CD4-positive, CD25-positive, alpha-beta regulatory T cell (primary cell): ENCODE measurements around the gene GBF1. TPM values are rescaled to one million over a fixed set of nuclear protein-coding genes. Genes with fewer than 3 reads are reported as not detected.
A peak's percentile ranks its signal among the peaks of the same experiment; 100 is the strongest.

Experiments used
- ATAC-seq, 2 donors: fragments of 150-1000 bp; cut with Tn5 transposase; one replicate each; pipeline ENCODE4 v1.10.0; 2021; ENCODE audit warnings: low read depth in 2 of 2, moderate number of reproducible peaks in 2 of 2, moderate library complexity in 1 of 2
- DNase-seq, 3 donors: peaks; one replicate each; pipeline versions ENCODE4 v3.0.0 to v3.0.0-alpha.2; 2012 to 2022; ENCODE audit warnings: mixed read lengths in 1 of 3
- H3K27ac ChIP-seq: one replicate; pipeline ENCODE4 v1.7.0; 2013; ENCODE audit warnings: mild to moderate bottlenecking, low read length; ENCODE audit not compliant: insufficient read depth, poor library complexity, severe bottlenecking
- H3K27me3 ChIP-seq: one replicate; pipeline ENCODE4 v1.7.0; 2013; ENCODE audit warnings: low read length; ENCODE audit not compliant: control insufficient read depth, insufficient read depth
- H3K36me3 ChIP-seq: one replicate; pipeline ENCODE4 v1.7.0; 2013; ENCODE audit warnings: mild to moderate bottlenecking, low read length, moderate library complexity; ENCODE audit not compliant: control insufficient read depth, insufficient read depth
- H3K4me1 ChIP-seq: 2 replicates; pipeline ENCODE4 v1.7.0; 2013; ENCODE audit warnings: mild to moderate bottlenecking, low read length; ENCODE audit not compliant: insufficient read depth, control insufficient read depth, poor library complexity, severe bottlenecking
- H3K4me3 ChIP-seq: one replicate; pipeline ENCODE4 v1.7.0; 2013; ENCODE audit warnings: low read depth, mild to moderate bottlenecking, low read length, moderate library complexity
- H3K9me3 ChIP-seq, 2 experiments: 1 replicate in 1 of 2; 2 replicates in 1 of 2; pipeline ENCODE4 v1.7.0; 2013; ENCODE audit warnings: low read length in 2 of 2, mild to moderate bottlenecking in 1 of 2, moderate library complexity in 1 of 2; ENCODE audit not compliant: control insufficient read depth in 2 of 2
- H3K27ac Mint-ChIP-seq, 3 donors: one replicate each; pipeline ENCODE4 v1.8.0; 2020 to 2022; ENCODE audit warnings: mild to moderate bottlenecking in 3 of 3, mixed read lengths in 3 of 3, moderate library complexity in 2 of 3
- H3K27me3 Mint-ChIP-seq: one replicate; pipeline ENCODE4 v1.8.0; 2022; ENCODE audit warnings: mild to moderate bottlenecking, mixed read lengths
- H3K36me3 Mint-ChIP-seq: one replicate; pipeline ENCODE4 v1.8.0; 2020; ENCODE audit warnings: mixed read lengths
- H3K4me1 Mint-ChIP-seq, 4 donors: one replicate each; pipeline ENCODE4 v1.8.0; 2020 to 2022; ENCODE audit warnings: mixed read lengths in 4 of 4, mild to moderate bottlenecking in 1 of 4
- H3K4me3 Mint-ChIP-seq, 4 donors: one replicate each; pipeline ENCODE4 v1.8.0; 2020 to 2022; ENCODE audit warnings: mild to moderate bottlenecking in 4 of 4, mixed read lengths in 4 of 4, moderate library complexity in 3 of 4
- H3K9me3 Mint-ChIP-seq, 7 donors: one replicate each; pipeline ENCODE4 v1.8.0; 2020 to 2022; ENCODE audit warnings: mixed read lengths in 7 of 7, mild to moderate bottlenecking in 3 of 7, moderate library complexity in 2 of 7
- polyA plus RNA-seq, 4 donors: library from polyadenylated mRNA; unstranded; fragments of 300-500 nt; fragmentation: Illumina TruSeq; gene quantifications; one replicate each; pipeline ENCODE4 v1.2.3, GENCODE V29; 2021
- total RNA-seq: library from RNA; stranded (reverse); gene quantifications from one replicate; pipeline ENCODE4 v1.2.3, GENCODE V29; 2022

GBF1 gene
- total and polyA plus RNA-seq, 5 donors from 2014 or later = 8.8 to 45.6 (median 10.0) TPM

DNA sequence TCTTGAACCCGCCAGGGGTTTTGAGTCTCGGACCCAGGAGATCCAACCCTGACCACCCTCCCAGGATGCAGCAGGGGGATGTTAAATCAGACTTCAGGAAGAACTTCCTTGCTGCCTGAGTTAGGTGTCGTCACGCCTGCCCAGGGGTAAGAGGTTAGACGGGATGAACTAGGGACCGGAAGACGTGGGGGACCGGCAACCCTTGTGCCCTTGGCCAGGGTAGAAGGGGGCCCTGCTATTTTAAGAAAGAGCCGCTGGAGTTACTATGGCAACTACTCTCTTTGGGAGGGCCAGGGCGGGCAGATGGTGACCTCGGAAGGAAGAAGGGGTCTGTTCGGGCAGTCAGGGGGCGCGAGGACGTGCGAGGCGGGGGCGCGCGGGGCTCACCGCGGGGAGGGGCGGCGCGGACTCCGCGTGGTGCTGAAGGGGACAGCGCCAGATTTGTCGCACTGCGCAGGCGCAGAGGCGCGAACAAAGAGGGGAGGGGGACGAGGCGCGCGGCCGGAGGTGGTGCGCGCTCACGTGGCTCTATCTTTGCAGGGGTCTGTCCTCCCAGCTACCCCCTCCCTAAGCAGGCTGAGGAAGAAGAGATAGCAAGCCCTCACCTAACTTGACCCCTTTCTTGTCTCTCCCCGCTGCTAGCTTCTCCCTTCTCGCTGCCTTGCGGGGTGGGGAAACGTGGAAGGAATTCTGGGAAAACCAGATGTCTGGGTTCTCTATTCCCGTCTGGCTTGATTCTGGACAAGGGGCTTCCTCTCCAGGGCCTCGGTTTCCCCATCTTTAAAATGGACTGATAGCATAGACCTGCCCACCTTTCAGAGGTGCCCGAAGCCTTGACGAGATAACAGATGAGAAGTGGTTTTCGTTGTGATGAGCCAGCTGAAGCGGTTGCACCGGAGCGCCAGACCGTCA is 174.2 kb downstream of the GBF1 start:
- DNase-seq = peak; percentile 46 to 72 (median 56)
- peak overlapping the region; percentile 93 to 98 (median 96) for H3K4me3 Mint-ChIP-seq
- peak overlapping the region; percentile 91 for H3K4me3 ChIP-seq
- H3K36me3 Mint-ChIP-seq = no peaks in the 10 kb centered on the region
- peaks cover 7% of the 10 kb centered on the region for H3K27me3 ChIP-seq
- peaks cover 26% of the 10 kb centered on the region for H3K27me3 Mint-ChIP-seq
- peaks cover 44% of the 10 kb centered on the region for H3K4me1 ChIP-seq
- peaks cover under 1% of the 10 kb centered on the region for H3K36me3 ChIP-seq
- H3K4me1 Mint-ChIP-seq = peaks cover 0 to 42% (median 16%) of the 10 kb centered on the region in 4 donors
- no peaks in the 10 kb centered on the region for H3K9me3 ChIP-seq
- no peak for ATAC-seq
- no peak overlapping the region for H3K27ac ChIP-seq
- peaks cover 0 to 4% (median 0%) of the 10 kb centered on the region in 7 donors for H3K9me3 Mint-ChIP-seq
- H3K27ac Mint-ChIP-seq = peak overlapping the region in 1 of 3 donors; percentile 77

GRCh38 chr10:102420181-102420713 is 174.9 kb downstream of the GBF1 start:
- peaks cover 26% of the 10 kb centered on the region for H3K27me3 Mint-ChIP-seq
- H3K4me3 ChIP-seq = peak overlapping the region; percentile 91
- no peak for DNase-seq
- ATAC-seq = no peak
- H3K4me1 Mint-ChIP-seq = peaks cover 0 to 43% (median 16%) of the 10 kb centered on the region in 4 donors
- H3K4me3 Mint-ChIP-seq = peak overlapping the region; percentile 93 to 98 (median 96)
- H3K36me3 Mint-ChIP-seq = no peaks in the 10 kb centered on the region
- peaks cover 0 to 4% (median 0%) of the 10 kb centered on the region in 7 donors for H3K9me3 Mint-ChIP-seq
- H3K27ac Mint-ChIP-seq = peak overlapping the region; percentile 32 to 98 (median 93)
- H3K4me1 ChIP-seq = peaks cover 44% of the 10 kb centered on the region
- peaks cover 3% of the 10 kb centered on the region for H3K36me3 ChIP-seq
- H3K9me3 ChIP-seq = no peaks in the 10 kb centered on the region
- H3K27ac ChIP-seq = peak overlapping the region; percentile 79
- H3K27me3 ChIP-seq = peaks cover 7% of the 10 kb centered on the region

- H3K36me3 ChIP-seq = peaks cover 3% of the 10 kb centered on the region
- H3K27ac ChIP-seq = peak within 1 kb of the TSS; percentile 79
- peaks cover 44% of the 10 kb centered on the region for H3K4me1 ChIP-seq
- peak within 1 kb of the TSS; percentile 91 for H3K4me3 ChIP-seq
- H3K9me3 ChIP-seq = no peaks in the 10 kb centered on the region
- Mint-ChIP-seq H3K4me3 (peak within 1 kb of the TSS; percentile 93 to 98 (median 96)), H3K27me3 (peaks cover 20% of the 10 kb centered on the region), H3K27ac (peak within 1 kb of the TSS; percentile 93 to 98 (median 93)), H3K4me1 (peaks cover 0 to 47% (median 18%) of the 10 kb centered on the region in 4 donors), H3K9me3 (peaks cover 0 to 4% (median 0%) of the 10 kb centered on the region in 7 donors), H3K36me3 (no peaks in the 10 kb centered on the region)
- DNase-seq (peak; percentile 88 to 96 (median 93)), ATAC-seq (peak; percentile 76 to 77)
- peaks cover 7% of the 10 kb centered on the region for H3K27me3 ChIP-seq
Observed at GRCh38 chr10:102420714-102421506, 175.6 kb downstream of the GBF1 start, which contains the start of gene FBXL15. TSS of gene FBXL15 (plus strand) at chr10:102420836. CDS start at chr10:102421130, 294 bp downstream.

DNA sequence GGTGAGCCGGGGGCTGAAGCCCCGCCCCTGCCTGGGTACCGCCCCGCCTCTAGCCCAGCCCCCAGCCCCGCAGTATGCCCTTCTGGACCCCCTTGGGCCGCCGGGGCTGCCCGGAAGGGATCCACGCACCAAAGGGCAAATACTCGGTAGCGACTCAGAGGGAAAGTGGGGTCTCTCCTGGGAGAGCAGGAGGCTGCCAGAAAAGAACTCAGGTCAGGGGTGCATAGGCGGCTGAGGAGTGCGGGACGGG is 176.1 kb downstream of the GBF1 start:
- Mint-ChIP-seq H3K4me3 (peak overlapping the region; percentile 93 to 98 (median 96)), H3K27me3 (peaks cover 16% of the 10 kb centered on the region), H3K36me3 (no peaks in the 10 kb centered on the region), H3K4me1 (peaks cover 0 to 49% (median 18%) of the 10 kb centered on the region in 4 donors), H3K27ac (peak overlapping the region; percentile 5 to 98 (median 93)), H3K9me3 (peaks cover 0 to 4% (median 0%) of the 10 kb centered on the region in 7 donors)
- Histone ChIP-seq H3K9me3 (no peaks in the 10 kb centered on the region), H3K27ac (peak overlapping the region; percentile 79), H3K36me3 (peaks cover 3% of the 10 kb centered on the region), H3K27me3 (peaks cover 7% of the 10 kb centered on the region), H3K4me3 (peak overlapping the region; percentile 41), H3K4me1 (peaks cover 44% of the 10 kb centered on the region)
- DNase-seq (peak in 1 of 3 donors; percentile 60), ATAC-seq (no peak)

- no peaks in the 10 kb centered on the region for H3K9me3 ChIP-seq
- Mint-ChIP-seq H3K36me3 (no peaks in the 10 kb centered on the region), H3K27ac (peak overlapping the region; percentile 32 to 98 (median 38)), H3K9me3 (peaks cover 0 to 4% (median 0%) of the 10 kb centered on the region in 7 donors), H3K4me1 (peaks cover 0 to 49% (median 18%) of the 10 kb centered on the region in 4 donors), H3K4me3 (peak overlapping the region; percentile 93 to 98 (median 96)), H3K27me3 (peaks cover 15% of the 10 kb centered on the region)
- H3K27me3 ChIP-seq = peaks cover 7% of the 10 kb centered on the region
- ATAC-seq (peak; percentile 3 to 5), DNase-seq (no peak)
- H3K4me1 ChIP-seq = peaks cover 44% of the 10 kb centered on the region
- H3K4me3 ChIP-seq = peak overlapping the region; percentile 61
- peak overlapping the region; percentile 79 for H3K27ac ChIP-seq
- peaks cover 3% of the 10 kb centered on the region for H3K36me3 ChIP-seq
Observed at GRCh38 chr10:102421757-102422512, 176.6 kb downstream of the GBF1 start.

DNA sequence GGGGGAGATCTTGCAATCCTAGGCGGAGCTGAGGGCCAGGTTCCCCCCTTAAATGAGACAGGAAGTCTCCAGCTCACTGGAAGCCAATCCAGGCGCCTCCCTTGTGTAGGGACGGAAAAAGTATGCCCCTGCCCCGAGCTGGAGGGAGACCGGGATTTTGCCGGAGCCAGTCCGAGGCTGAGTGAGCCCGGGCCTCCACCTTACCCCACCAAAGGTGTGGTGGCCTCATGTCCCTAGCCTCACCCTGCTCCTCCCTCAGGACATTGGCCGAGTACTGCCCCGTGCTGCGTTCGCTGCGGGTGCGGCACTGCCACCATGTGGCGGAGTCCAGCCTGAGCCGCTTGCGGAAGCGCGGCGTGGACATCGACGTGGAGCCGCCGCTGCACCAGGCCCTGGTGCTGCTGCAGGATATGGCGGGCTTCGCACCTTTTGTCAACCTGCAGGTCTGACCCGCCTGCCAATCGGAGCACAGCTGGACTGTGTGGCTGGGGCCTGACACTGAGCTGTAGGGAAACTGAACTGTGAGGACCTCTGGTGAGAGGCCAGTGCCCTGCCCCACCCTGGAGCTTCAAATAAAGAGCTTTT is 177.3 kb downstream of the GBF1 start:
- Histone ChIP-seq H3K27me3 (peaks cover 7% of the 10 kb centered on the region), H3K4me3 (peak overlapping the region; percentile 61), H3K9me3 (no peaks in the 10 kb centered on the region), H3K36me3 (peaks cover 3% of the 10 kb centered on the region), H3K4me1 (peaks cover 44% of the 10 kb centered on the region), H3K27ac (peak overlapping the region; percentile 79)
- Mint-ChIP-seq H3K4me1 (peaks cover 3 to 52% (median 23%) of the 10 kb centered on the region in 4 donors), H3K36me3 (no peaks in the 10 kb centered on the region), H3K9me3 (peaks cover 0 to 4% (median 0%) of the 10 kb centered on the region in 7 donors), H3K27ac (peak overlapping the region; percentile 32 to 42 (median 38)), H3K4me3 (peak overlapping the region; percentile 92 to 98 (median 95)), H3K27me3 (peaks cover 9% of the 10 kb centered on the region)
- peak in 2 of 3 donors; percentile 26 to 62 for DNase-seq
- no peak for ATAC-seq
